Measurements from ENCODE around the gene CFDP1. TPM values are rescaled to one million over a fixed set of nuclear protein-coding genes. Genes with fewer than 3 reads are reported as not detected.
"Not testable (repeated sequence)": the region's sequence is repeated elsewhere in the genome, so short reads cannot be mapped to it uniquely, and the experiment has no call there.

The CFDP1 gene
- polyA plus RNA-seq, 1 donor (not counting 4 experiments of a cell fraction or from before 2014, with no cell fraction given): 42.1 TPM

GRCh38 chr16:75429621-75430403 lies 3.5 kb downstream of the CFDP1 start:
- no peak overlapping the region for H3K4me3 ChIP-seq (ENCODE audit: control insufficient read depth in 2 of 3, extremely low read depth in 1 of 3, insufficient read depth in 2 of 3, low read depth in 1 of 3, low read length in 3 of 3)

GRCh38 chr16:75426524-75426923 lies 6.8 kb downstream of the CFDP1 start:
- DNase-seq (ENCODE audit: low read depth, low spot score); H2AFZ ChIP-seq (ENCODE audit: control insufficient read depth, low read length); dilution Hi-C loops (cut with MboI; ENCODE audit: extremely low pct_ligation_motif_present, low sequenced_read_pairs); H3K4me1 ChIP-seq (ENCODE audit: control insufficient read depth, extremely low read depth, insufficient read depth, low read length); H3K36me3 ChIP-seq (ENCODE audit: control insufficient read depth in 2 of 2, extremely low read depth in 1 of 2, insufficient read depth in 2 of 2, low read length in 2 of 2); H3K9me3 ChIP-seq (ENCODE audit: control insufficient read depth, low read depth, low read length); H3K27me3 ChIP-seq (ENCODE audit: control insufficient read depth, extremely low read depth, insufficient read depth, low read length); FAIRE-seq; H3K9me1 ChIP-seq (ENCODE audit: control insufficient read depth, extremely low read depth, insufficient read depth, low read length); H3K4me3 ChIP-seq (ENCODE audit: control insufficient read depth in 2 of 3, extremely low read depth in 1 of 3, insufficient read depth in 2 of 3, low read depth in 1 of 3, low read length in 3 of 3); H3K27ac ChIP-seq (ENCODE audit: control insufficient read depth, insufficient read depth, low read length); H4K20me1 ChIP-seq (ENCODE audit: control insufficient read depth, extremely low read depth, insufficient read depth, low read length); H3K9ac ChIP-seq (ENCODE audit: control insufficient read depth, extremely low read depth, insufficient read depth, low read length); H3K4me2 ChIP-seq (ENCODE audit: control insufficient read depth, extremely low read depth, insufficient read depth, low read depth, low read length): not testable (repeated sequence)
- peaks cover 83% of the 10 kb centered on the region for H3K79me2 ChIP-seq (ENCODE audit: control insufficient read depth, insufficient read depth, low read length)

More at GRCh38 chr16:75429621-75430403, 3.5 kb downstream of the CFDP1 start:
- FAIRE-seq (no peak), DNase-seq (ENCODE audit: low read depth, low spot score) (no peak)
- no peaks in the 10 kb centered on the region for H3K9me3 ChIP-seq (ENCODE audit: control insufficient read depth, low read depth, low read length)
- H3K27ac ChIP-seq (ENCODE audit: control insufficient read depth, insufficient read depth, low read length): no peak overlapping the region
- no peaks in the 10 kb centered on the region for H3K9me1 ChIP-seq (ENCODE audit: control insufficient read depth, extremely low read depth, insufficient read depth, low read length)
- no peaks in the 10 kb centered on the region for H3K36me3 ChIP-seq (ENCODE audit: control insufficient read depth in 2 of 2, extremely low read depth in 1 of 2, insufficient read depth in 2 of 2, low read length in 2 of 2)
- peaks cover 70% of the 10 kb centered on the region for H3K79me2 ChIP-seq (ENCODE audit: control insufficient read depth, insufficient read depth, low read length)
- no peaks in the 10 kb centered on the region for H3K27me3 ChIP-seq (ENCODE audit: control insufficient read depth, extremely low read depth, insufficient read depth, low read length)
- no peaks in the 10 kb centered on the region for H4K20me1 ChIP-seq (ENCODE audit: control insufficient read depth, extremely low read depth, insufficient read depth, low read length)
- TF ChIP-seq CTCF (optimal IDR thresholded peaks at IDR 0.05 in 1 of 3, IDR thresholded peaks at IDR 0.05 in 1 of 3, conservative IDR thresholded peaks at IDR 0.05 in 1 of 3; ENCODE audit: extremely low read depth in 1 of 3, insufficient read depth in 2 of 3, low read length in 3 of 3) (no peak), EZH2 (IDR thresholded peaks at IDR 0.05; ENCODE audit: low read length) (no peak)
- H3K4me1 ChIP-seq (ENCODE audit: control insufficient read depth, extremely low read depth, insufficient read depth, low read length): peaks cover 9% of the 10 kb centered on the region
- no peak overlapping the region for H2AFZ ChIP-seq (ENCODE audit: control insufficient read depth, low read length)
- no peak overlapping the region for H3K4me2 ChIP-seq (ENCODE audit: control insufficient read depth, extremely low read depth, insufficient read depth, low read depth, low read length)
- dilution Hi-C loops (cut with MboI; ENCODE audit: extremely low pct_ligation_motif_present, low sequenced_read_pairs): no loop called here
- H3K9ac ChIP-seq (ENCODE audit: control insufficient read depth, extremely low read depth, insufficient read depth, low read length): no peak overlapping the region

GRCh38 chr16:75424105-75424762 lies 9.1 kb downstream of the CFDP1 start:
- H4K20me1 ChIP-seq (ENCODE audit: control insufficient read depth, extremely low read depth, insufficient read depth, low read length); dilution Hi-C loops (cut with MboI; ENCODE audit: extremely low pct_ligation_motif_present, low sequenced_read_pairs); H3K36me3 ChIP-seq (ENCODE audit: control insufficient read depth in 2 of 2, extremely low read depth in 1 of 2, insufficient read depth in 2 of 2, low read length in 2 of 2); H3K4me2 ChIP-seq (ENCODE audit: control insufficient read depth, extremely low read depth, insufficient read depth, low read depth, low read length); DNase-seq (ENCODE audit: low read depth, low spot score); H2AFZ ChIP-seq (ENCODE audit: control insufficient read depth, low read length); H3K9me3 ChIP-seq (ENCODE audit: control insufficient read depth, low read depth, low read length); H3K27ac ChIP-seq (ENCODE audit: control insufficient read depth, insufficient read depth, low read length); H3K4me1 ChIP-seq (ENCODE audit: control insufficient read depth, extremely low read depth, insufficient read depth, low read length); H3K4me3 ChIP-seq (ENCODE audit: control insufficient read depth in 2 of 3, extremely low read depth in 1 of 3, insufficient read depth in 2 of 3, low read depth in 1 of 3, low read length in 3 of 3); H3K27me3 ChIP-seq (ENCODE audit: control insufficient read depth, extremely low read depth, insufficient read depth, low read length); H3K9ac ChIP-seq (ENCODE audit: control insufficient read depth, extremely low read depth, insufficient read depth, low read length); FAIRE-seq; H3K9me1 ChIP-seq (ENCODE audit: control insufficient read depth, extremely low read depth, insufficient read depth, low read length): not testable (repeated sequence)
- peaks cover 85% of the 10 kb centered on the region for H3K79me2 ChIP-seq (ENCODE audit: control insufficient read depth, insufficient read depth, low read length)

Data from keratinocyte (primary cell).